Kidney epithelial cell (primary cell): ENCODE data around the gene MAP3K4. TPM values are rescaled to one million over a fixed set of nuclear protein-coding genes. Genes with fewer than 3 reads are reported as not detected.

Experiments
- DNase-seq: peaks from one replicate; pipeline ENCODE4 v3.0.0-alpha.2; 2010; ENCODE audit warnings: low read depth
- H3K27me3 ChIP-seq: 2 replicates; pipeline ENCODE4 v1.6.0; 2011; ENCODE audit warnings: low read length; ENCODE audit not compliant: control insufficient read depth, insufficient read depth
- H3K36me3 ChIP-seq: 2 replicates; pipeline ENCODE4 v1.5.1; 2011; ENCODE audit warnings: low read length; ENCODE audit not compliant: control insufficient read depth, insufficient read depth
- H3K4me3 ChIP-seq: 2 replicates; pipeline ENCODE4 v1.5.1; 2011; ENCODE audit warnings: low read depth, mild to moderate bottlenecking, control low read depth, low read length
- total RNA-seq: library from RNA; depleted of rRNA; stranded (reverse); fragments of >200 nt; gene quantifications from 2 replicates; pipeline ENCODE4 v1.2.3, GENCODE V29; 2015
- TF ChIP-seq, protein P1 (sequence below): IDR thresholded peaks from 2 replicates; pipeline ENCODE4 v1.5.1; 2011; ENCODE audit warnings: mild to moderate bottlenecking, moderate library complexity, low read length, control low read depth, inconsistent platforms; ENCODE audit not compliant: insufficient read depth, poor library complexity, severe bottlenecking

MAP3K4 gene
- total RNA-seq, 1 donor from 2014 or later, result 22.5 TPM

- TF ChIP-seq, protein P1, sequence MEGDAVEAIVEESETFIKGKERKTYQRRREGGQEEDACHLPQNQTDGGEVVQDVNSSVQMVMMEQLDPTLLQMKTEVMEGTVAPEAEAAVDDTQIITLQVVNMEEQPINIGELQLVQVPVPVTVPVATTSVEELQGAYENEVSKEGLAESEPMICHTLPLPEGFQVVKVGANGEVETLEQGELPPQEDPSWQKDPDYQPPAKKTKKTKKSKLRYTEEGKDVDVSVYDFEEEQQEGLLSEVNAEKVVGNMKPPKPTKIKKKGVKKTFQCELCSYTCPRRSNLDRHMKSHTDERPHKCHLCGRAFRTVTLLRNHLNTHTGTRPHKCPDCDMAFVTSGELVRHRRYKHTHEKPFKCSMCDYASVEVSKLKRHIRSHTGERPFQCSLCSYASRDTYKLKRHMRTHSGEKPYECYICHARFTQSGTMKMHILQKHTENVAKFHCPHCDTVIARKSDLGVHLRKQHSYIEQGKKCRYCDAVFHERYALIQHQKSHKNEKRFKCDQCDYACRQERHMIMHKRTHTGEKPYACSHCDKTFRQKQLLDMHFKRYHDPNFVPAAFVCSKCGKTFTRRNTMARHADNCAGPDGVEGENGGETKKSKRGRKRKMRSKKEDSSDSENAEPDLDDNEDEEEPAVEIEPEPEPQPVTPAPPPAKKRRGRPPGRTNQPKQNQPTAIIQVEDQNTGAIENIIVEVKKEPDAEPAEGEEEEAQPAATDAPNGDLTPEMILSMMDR, result no peak
- no peak for DNase-seq
- no peaks in the 10 kb centered on the region for H3K36me3 ChIP-seq
- no peaks in the 10 kb centered on the region for H3K27me3 ChIP-seq
- H3K4me3 ChIP-seq, result no peak overlapping the region
Observed at GRCh38 chr6:161154796-161155335, 163.3 kb downstream of the MAP3K4 start.

- H3K27me3 ChIP-seq, result no peaks in the 10 kb centered on the region
- no peak for DNase-seq
- TF ChIP-seq, protein P1, result no peak
- H3K36me3 ChIP-seq, result no peaks in the 10 kb centered on the region
- no peak overlapping the region for H3K4me3 ChIP-seq
Observed at GRCh38 chr6:161161121-161161520, 169.6 kb downstream of the MAP3K4 start.

- Histone ChIP-seq H3K4me3 (no peak overlapping the region), H3K27me3 (no peaks in the 10 kb centered on the region), H3K36me3 (no peaks in the 10 kb centered on the region)
- TF ChIP-seq, protein P1, result no peak
- DNase-seq, result no peak
Observed at GRCh38 chr6:161161889-161162624, 170.5 kb downstream of the MAP3K4 start.

DNA sequence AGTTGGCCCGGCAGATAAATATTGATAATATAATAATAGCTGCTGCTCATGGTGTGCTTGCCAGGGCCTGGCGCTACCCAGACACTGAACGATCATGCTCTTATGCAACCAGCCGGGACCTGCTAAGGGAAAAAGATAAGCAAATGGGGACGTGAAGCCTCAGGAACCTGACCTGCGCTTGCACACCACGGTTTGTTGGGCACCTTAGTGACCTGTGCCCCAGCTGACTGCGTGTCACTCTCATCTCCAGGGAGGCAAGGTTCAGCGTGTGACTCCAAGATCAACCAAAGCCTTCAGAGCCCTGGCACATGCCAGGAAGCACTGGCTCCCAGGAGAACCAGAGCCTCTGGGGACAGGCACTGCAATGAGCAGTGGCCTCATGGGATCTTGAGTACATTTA, 171.2 kb downstream of the MAP3K4 start:
- Histone ChIP-seq H3K27me3 (no peaks in the 10 kb centered on the region), H3K4me3 (no peak overlapping the region), H3K36me3 (no peaks in the 10 kb centered on the region)
- DNase-seq, result no peak
- TF ChIP-seq, protein P1, result no peak

- TF ChIP-seq, protein P1, result no peak
- H3K4me3 ChIP-seq, result no peak overlapping the region
- H3K27me3 ChIP-seq, result no peaks in the 10 kb centered on the region
- H3K36me3 ChIP-seq, result no peaks in the 10 kb centered on the region
- DNase-seq, result no peak
Observed at GRCh38 chr6:161163466-161164181, 172.1 kb downstream of the MAP3K4 start.
